Measurements from ENCODE around the gene LAGE3. TPM values are rescaled to one million over a fixed set of nuclear protein-coding genes. Genes with fewer than 3 reads are reported as not detected.

Gene LAGE3
- total and polyA plus RNA-seq, 10 of the 15 experiments (the other 5 are each of a cell fraction or from before 2014, with no cell fraction given): 5.3 to 63.7 (median 19.7) TPM

DNA sequence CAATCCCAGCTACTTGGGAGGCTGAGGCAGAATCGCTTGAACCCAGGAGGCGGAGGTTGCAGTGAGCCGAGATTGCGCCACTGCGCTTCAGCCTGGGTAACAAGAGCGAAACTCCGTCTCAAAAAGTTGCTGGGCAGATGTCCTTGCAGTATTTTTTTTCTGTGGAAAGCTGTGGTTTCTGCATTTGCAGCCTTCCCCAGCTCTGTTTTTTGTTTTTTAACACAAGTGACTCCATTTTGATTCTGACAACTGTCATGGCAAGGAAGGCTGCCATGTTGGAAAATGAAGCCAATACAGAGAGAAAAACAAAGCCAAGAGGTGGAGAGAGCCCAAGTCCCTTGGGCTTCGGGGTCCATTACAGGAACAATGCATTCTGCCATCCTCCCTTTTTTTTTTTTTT is 23.0 kb upstream of the LAGE3 start:
- ATAC-seq (no peak), FAIRE-seq (no peak), DNase-seq (ENCODE audit: low read depth, low spot score) (no peak)
- Histone ChIP-seq H3K4me2 (ENCODE audit: control insufficient read depth, insufficient read depth) (no peak overlapping the region), H4K20me1 (ENCODE audit: control insufficient read depth, insufficient read depth) (no peaks in the 10 kb centered on the region), H3K36me3 (ENCODE audit: control insufficient read depth in 2 of 2, insufficient read depth in 2 of 2, low read length in 1 of 2) (no peaks in the 10 kb centered on the region), H3K9ac (ENCODE audit: control insufficient read depth, insufficient read depth, low read length) (no peak overlapping the region), H3K27ac (ENCODE audit: control insufficient read depth, insufficient read depth) (no peak overlapping the region), H3K79me2 (ENCODE audit: control insufficient read depth, insufficient read depth, low read length) (no peaks in the 10 kb centered on the region), H3K27me3 (replicated peaks in 1 of 2; ENCODE audit: control insufficient read depth in 2 of 2, insufficient read depth in 2 of 2, low read length in 1 of 2) (no peaks in the 10 kb centered on the region), H3K4me1 (ENCODE audit: control insufficient read depth, insufficient read depth, low read length) (peaks cover 5% of the 10 kb centered on the region), H3K4me3 (no peak overlapping the region), H3K9me3 (replicated peaks; ENCODE audit: control insufficient read depth, insufficient read depth, low read length) (no peaks in the 10 kb centered on the region; the same call in 2 of the 3 replicates), H2AFZ (ENCODE audit: control insufficient read depth, low read depth, low read length) (no peak overlapping the region)
- ChIA-PET CTCF (no interaction called here), POLR2A (interaction anchor here (0.7 to 1.5 kb wide), 2 partner anchors 12 to 979 kb away, joined by 4 read pairs; partner anchors contain the start of gene SLC10A3), SMC1A (ENCODE audit: uncharacterized antibody, unreplicated experiment) (interaction anchor here (0.6 kb wide), 1 partner anchor 9 kb away, joined by 3 read pairs; no protein-coding TSS in a partner anchor), RAD21 (ENCODE audit: unreplicated experiment) (no interaction called here)
- no peak for TF ChIP-seq SUZ12 (IDR thresholded peaks at IDR 0.05; ENCODE audit: unreplicated experiment)
- TF ChIP-seq, protein P1, sequence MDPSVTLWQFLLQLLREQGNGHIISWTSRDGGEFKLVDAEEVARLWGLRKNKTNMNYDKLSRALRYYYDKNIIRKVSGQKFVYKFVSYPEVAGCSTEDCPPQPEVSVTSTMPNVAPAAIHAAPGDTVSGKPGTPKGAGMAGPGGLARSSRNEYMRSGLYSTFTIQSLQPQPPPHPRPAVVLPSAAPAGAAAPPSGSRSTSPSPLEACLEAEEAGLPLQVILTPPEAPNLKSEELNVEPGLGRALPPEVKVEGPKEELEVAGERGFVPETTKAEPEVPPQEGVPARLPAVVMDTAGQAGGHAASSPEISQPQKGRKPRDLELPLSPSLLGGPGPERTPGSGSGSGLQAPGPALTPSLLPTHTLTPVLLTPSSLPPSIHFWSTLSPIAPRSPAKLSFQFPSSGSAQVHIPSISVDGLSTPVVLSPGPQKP (IDR thresholded peaks at IDR 0.05; ENCODE audit: low read depth, low read length): no peak
- TF ChIP-seq, protein P2, sequence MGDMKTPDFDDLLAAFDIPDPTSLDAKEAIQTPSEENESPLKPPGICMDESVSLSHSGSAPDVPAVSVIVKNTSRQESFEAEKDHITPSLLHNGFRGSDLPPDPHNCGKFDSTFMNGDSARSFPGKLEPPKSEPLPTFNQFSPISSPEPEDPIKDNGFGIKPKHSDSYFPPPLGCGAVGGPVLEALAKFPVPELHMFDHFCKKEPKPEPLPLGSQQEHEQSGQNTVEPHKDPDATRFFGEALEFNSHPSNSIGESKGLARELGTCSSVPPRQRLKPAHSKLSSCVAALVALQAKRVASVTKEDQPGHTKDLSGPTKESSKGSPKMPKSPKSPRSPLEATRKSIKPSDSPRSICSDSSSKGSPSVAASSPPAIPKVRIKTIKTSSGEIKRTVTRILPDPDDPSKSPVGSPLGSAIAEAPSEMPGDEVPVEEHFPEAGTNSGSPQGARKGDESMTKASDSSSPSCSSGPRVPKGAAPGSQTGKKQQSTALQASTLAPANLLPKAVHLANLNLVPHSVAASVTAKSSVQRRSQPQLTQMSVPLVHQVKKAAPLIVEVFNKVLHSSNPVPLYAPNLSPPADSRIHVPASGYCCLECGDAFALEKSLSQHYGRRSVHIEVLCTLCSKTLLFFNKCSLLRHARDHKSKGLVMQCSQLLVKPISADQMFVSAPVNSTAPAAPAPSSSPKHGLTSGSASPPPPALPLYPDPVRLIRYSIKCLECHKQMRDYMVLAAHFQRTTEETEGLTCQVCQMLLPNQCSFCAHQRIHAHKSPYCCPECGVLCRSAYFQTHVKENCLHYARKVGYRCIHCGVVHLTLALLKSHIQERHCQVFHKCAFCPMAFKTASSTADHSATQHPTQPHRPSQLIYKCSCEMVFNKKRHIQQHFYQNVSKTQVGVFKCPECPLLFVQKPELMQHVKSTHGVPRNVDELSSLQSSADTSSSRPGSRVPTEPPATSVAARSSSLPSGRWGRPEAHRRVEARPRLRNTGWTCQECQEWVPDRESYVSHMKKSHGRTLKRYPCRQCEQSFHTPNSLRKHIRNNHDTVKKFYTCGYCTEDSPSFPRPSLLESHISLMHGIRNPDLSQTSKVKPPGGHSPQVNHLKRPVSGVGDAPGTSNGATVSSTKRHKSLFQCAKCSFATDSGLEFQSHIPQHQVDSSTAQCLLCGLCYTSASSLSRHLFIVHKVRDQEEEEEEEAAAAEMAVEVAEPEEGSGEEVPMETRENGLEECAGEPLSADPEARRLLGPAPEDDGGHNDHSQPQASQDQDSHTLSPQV (IDR thresholded peaks at IDR 0.05): no peak
- TF ChIP-seq POLR2A (IDR thresholded peaks at IDR 0.05; ENCODE audit: low read depth, low read length): no peak
- TF ChIP-seq DPF2 (IDR thresholded peaks at IDR 0.05): no peak
- TF ChIP-seq BCL11A (IDR thresholded peaks at IDR 0.05; ENCODE audit: low read depth, low read length): no peak
- TF ChIP-seq, protein P3, sequence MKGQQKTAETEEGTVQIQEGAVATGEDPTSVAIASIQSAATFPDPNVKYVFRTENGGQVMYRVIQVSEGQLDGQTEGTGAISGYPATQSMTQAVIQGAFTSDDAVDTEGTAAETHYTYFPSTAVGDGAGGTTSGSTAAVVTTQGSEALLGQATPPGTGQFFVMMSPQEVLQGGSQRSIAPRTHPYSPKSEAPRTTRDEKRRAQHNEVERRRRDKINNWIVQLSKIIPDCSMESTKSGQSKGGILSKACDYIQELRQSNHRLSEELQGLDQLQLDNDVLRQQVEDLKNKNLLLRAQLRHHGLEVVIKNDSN (IDR thresholded peaks at IDR 0.05; ENCODE audit: borderline replicate concordance, extremely low read length, insufficient read depth, low read depth, low read length): no peak
- TF ChIP-seq PAX8 (IDR thresholded peaks at IDR 0.05): no peak
- TF ChIP-seq RELA (IDR thresholded peaks at IDR 0.05; ENCODE audit: borderline replicate concordance, partially characterized antibody): no peak
- no peak for TF ChIP-seq MXI1 (IDR thresholded peaks at IDR 0.05; ENCODE audit: low read depth, low read length)
- TF ChIP-seq PML (IDR thresholded peaks at IDR 0.05; ENCODE audit: low read length): no peak
- no peak for TF ChIP-seq YY1 (IDR thresholded peaks at IDR 0.05; ENCODE audit: low read depth, low read length)
- TF ChIP-seq IKZF1 (conservative IDR thresholded peaks at IDR 0.05): no peak
- TF ChIP-seq STAT3 (IDR thresholded peaks at IDR 0.05; ENCODE audit: low read depth, low read length): no peak
- TF ChIP-seq IRF4 (IDR thresholded peaks at IDR 0.05; ENCODE audit: low read depth, low read length): no peak
- no peak for TF ChIP-seq EP300 (IDR thresholded peaks at IDR 0.05; ENCODE audit: borderline replicate concordance in 1 of 2, control insufficient read depth in 1 of 2, low read depth in 2 of 2, low read length in 2 of 2)
- TF ChIP-seq, protein P4, sequence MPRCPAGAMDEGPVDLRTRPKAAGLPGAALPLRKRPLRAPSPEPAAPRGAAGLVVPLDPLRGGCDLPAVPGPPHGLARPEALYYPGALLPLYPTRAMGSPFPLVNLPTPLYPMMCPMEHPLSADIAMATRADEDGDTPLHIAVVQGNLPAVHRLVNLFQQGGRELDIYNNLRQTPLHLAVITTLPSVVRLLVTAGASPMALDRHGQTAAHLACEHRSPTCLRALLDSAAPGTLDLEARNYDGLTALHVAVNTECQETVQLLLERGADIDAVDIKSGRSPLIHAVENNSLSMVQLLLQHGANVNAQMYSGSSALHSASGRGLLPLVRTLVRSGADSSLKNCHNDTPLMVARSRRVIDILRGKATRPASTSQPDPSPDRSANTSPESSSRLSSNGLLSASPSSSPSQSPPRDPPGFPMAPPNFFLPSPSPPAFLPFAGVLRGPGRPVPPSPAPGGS (IDR thresholded peaks at IDR 0.05; ENCODE audit: borderline replicate concordance, insufficient read depth, low read depth, low read length, poor library complexity, severe bottlenecking): no peak
- TF ChIP-seq RBBP5 (conservative IDR thresholded peaks at IDR 0.05): no peak
- TF ChIP-seq SMAD1 (IDR thresholded peaks at IDR 0.05; ENCODE audit: low read depth, partially characterized antibody): no peak
- intact Hi-C loops (cut with micrococcal nuclease; ENCODE audit: unreplicated experiment) (no loop called here), in situ Hi-C loops (cut with MboI) (no loop called here)
- WGBS (ENCODE audit: insufficient coverage, insufficient replicate concordance, low lambda C conversion rate, missing lambda C conversion rate): 35% methylated on average over 8 of the region's 8 CpGs
- BruUV-seq (replicated peaks): no TSS peak

All from GM12878 (cell line).